HL-60 (cell line): Measurements from ENCODE around the gene SLC23A2.
A peak's percentile ranks its signal among the peaks of the same experiment; 100 is the strongest.

Experiments
- DNase-seq, 2 experiments: peaks; one replicate each; pipeline ENCODE4 v3.0.0-alpha.2; 2010 to 2020; ENCODE audit warnings: low read depth in 1 of 2, low spot score in 1 of 2
- H3K27ac ChIP-seq: fragments of 250-450 bp; sonication (Bioruptor Pico); replicated peaks from 2 replicates; pipeline ENCODE4 v1.5.1; 2020; ENCODE audit warnings: mild to moderate bottlenecking, moderate library complexity
- H3K27me3 ChIP-seq: fragments of 250-450 bp; sonication (Bioruptor Pico); 2 replicates; pipeline ENCODE4 v1.5.1; 2021; ENCODE audit warnings: mild to moderate bottlenecking, moderate library complexity; ENCODE audit not compliant: insufficient read depth, poor library complexity, severe bottlenecking
- H3K4me3 ChIP-seq: replicated peaks from 2 replicates; pipeline ENCODE4 v1.5.1; 2011; ENCODE audit warnings: mild to moderate bottlenecking, control low read depth, low read length; ENCODE audit not compliant: insufficient read depth
- GABPA ChIP-seq: IDR thresholded peaks from 2 replicates; pipeline ENCODE4 v1.6.1; 2012; ENCODE audit warnings: low read depth
- POLR2AphosphoS5 ChIP-seq: IDR thresholded peaks from 2 replicates; pipeline ENCODE4 v1.6.1; 2012; ENCODE audit warnings: low read depth
- REST ChIP-seq: IDR thresholded peaks from 2 replicates; pipeline ENCODE4 v1.6.1; 2012; ENCODE audit warnings: low read depth; ENCODE audit not compliant: insufficient replicate concordance
- SPI1 ChIP-seq: IDR thresholded peaks from 2 replicates; pipeline ENCODE4 v1.6.1; 2012; ENCODE audit warnings: low read depth, mild to moderate bottlenecking, borderline replicate concordance
- TF ChIP-seq, protein P1 (sequence below): IDR thresholded peaks from one replicate; pipeline ENCODE4 v1.5.1; 2011; ENCODE audit warnings: low read length, control low read depth, inconsistent platforms; ENCODE audit not compliant: insufficient read depth

SLC23A2 gene

DNA sequence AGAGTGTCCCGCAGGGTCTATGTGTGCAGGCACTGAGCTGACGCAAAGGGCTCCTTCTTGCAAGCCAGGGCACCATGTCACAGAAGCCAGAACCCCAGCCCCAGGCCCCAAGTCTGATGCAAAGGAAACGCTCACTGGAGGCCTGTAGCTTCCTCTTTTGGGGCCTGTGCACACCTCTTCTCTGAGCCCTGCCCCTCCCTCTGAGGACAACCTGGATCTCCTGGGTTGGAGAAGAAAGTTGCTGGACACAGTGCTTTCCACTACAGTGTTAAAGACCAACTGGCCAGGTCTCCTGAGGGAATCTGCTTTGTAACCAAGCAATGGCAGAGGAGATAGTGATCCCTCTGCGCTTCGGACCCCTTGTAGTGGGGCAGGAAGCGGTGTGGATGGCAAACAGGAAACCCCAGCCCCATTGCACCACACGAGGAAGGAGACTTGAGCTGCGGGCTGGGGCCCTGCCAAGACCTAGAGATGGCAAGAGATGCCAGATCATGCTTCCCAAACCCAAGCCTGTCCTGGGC lies 189.6 kb downstream of the SLC23A2 start:
- H3K4me3 ChIP-seq: peak overlapping the region; percentile 5
- peak; percentile 92 to 97 for DNase-seq
- TF ChIP-seq REST: no peak
- TF ChIP-seq SPI1: peak; percentile 56; the same call in 1 of the 2 replicates
- TF ChIP-seq, protein P1, sequence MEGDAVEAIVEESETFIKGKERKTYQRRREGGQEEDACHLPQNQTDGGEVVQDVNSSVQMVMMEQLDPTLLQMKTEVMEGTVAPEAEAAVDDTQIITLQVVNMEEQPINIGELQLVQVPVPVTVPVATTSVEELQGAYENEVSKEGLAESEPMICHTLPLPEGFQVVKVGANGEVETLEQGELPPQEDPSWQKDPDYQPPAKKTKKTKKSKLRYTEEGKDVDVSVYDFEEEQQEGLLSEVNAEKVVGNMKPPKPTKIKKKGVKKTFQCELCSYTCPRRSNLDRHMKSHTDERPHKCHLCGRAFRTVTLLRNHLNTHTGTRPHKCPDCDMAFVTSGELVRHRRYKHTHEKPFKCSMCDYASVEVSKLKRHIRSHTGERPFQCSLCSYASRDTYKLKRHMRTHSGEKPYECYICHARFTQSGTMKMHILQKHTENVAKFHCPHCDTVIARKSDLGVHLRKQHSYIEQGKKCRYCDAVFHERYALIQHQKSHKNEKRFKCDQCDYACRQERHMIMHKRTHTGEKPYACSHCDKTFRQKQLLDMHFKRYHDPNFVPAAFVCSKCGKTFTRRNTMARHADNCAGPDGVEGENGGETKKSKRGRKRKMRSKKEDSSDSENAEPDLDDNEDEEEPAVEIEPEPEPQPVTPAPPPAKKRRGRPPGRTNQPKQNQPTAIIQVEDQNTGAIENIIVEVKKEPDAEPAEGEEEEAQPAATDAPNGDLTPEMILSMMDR: no peak
- TF ChIP-seq POLR2AphosphoS5: peak; percentile 95
- peak; percentile 34; the same call in 1 of the 2 replicates for TF ChIP-seq GABPA
- peak overlapping the region; percentile 99 for H3K27ac ChIP-seq
- no peaks in the 10 kb centered on the region for H3K27me3 ChIP-seq

- no peak overlapping the region; the same call in 1 of the 2 replicates for H3K4me3 ChIP-seq
- peak overlapping the region; percentile 99 for H3K27ac ChIP-seq
- H3K27me3 ChIP-seq: no peaks in the 10 kb centered on the region
- TF ChIP-seq REST: no peak
- TF ChIP-seq, protein P1: no peak
- TF ChIP-seq SPI1: no peak
- TF ChIP-seq GABPA: no peak
- TF ChIP-seq POLR2AphosphoS5: no peak
- no peak for DNase-seq
Observed at GRCh38 chr20:4811257-4811656, 190.1 kb downstream of the SLC23A2 start.

GRCh38 chr20:4810426-4811019 lies 190.8 kb downstream of the SLC23A2 start:
- Histone ChIP-seq H3K4me3 (no peak overlapping the region), H3K27ac (peak overlapping the region; percentile 99), H3K27me3 (no peaks in the 10 kb centered on the region)
- DNase-seq: no peak
- TF ChIP-seq SPI1 (no peak), GABPA (no peak), REST (no peak), POLR2AphosphoS5 (no peak)
- TF ChIP-seq, protein P1: no peak
